Tibial nerve (tissue), 4 donors: ENCODE results near the gene LTBP2.

Experiments
- CTCF ChIP-seq, 5 experiments: fragments of 200-600 bp in 3 of 5; fragments of 450-650 bp in 2 of 5; sonication (generic) in 3 of 5; IDR thresholded peaks; one replicate each; pipeline ENCODE4 v1.5.1; 2016 to 2019; ENCODE audit warnings: antibody characterized with exemption in 5 of 5, mild to moderate bottlenecking in 3 of 5, moderate library complexity in 2 of 5
- EP300 ChIP-seq, 2 donors: sonication (generic); formaldehyde crosslinking; IDR thresholded peaks; one replicate each; pipeline ENCODE4 v1.6.1; 2017; ENCODE audit warnings: antibody characterized with exemption in 2 of 2, mild to moderate bottlenecking in 1 of 2
- POLR2A ChIP-seq, 2 donors: fragments of 450-650 bp; IDR thresholded peaks; one replicate each; pipeline ENCODE4 v1.6.1; 2017; ENCODE audit warnings: antibody characterized with exemption in 2 of 2, mild to moderate bottlenecking in 2 of 2, moderate library complexity in 2 of 2

GRCh38 chr14:74521756-74522155, 90.3 kb downstream of the LTBP2 start:
- no peak for TF ChIP-seq CTCF (IDR thresholded peaks at IDR 0.05)
- no peak for TF ChIP-seq POLR2A (IDR thresholded peaks at IDR 0.05)
- no peak for TF ChIP-seq EP300 (IDR thresholded peaks at IDR 0.05)
